Fibroblast of lung (primary cell): Measurements from ENCODE around the gene POLR2J3.
"Not testable (repeated sequence)": the region's sequence is repeated elsewhere in the genome, so short reads cannot be mapped to it uniquely, and the experiment has no call there.

ENCODE experiments used
- EZH2 ChIP-seq: IDR thresholded peaks from 2 replicates; pipeline ENCODE4 v1.5.1; 2012; ENCODE audit warnings: low read length, control low read depth, mild to moderate bottlenecking; ENCODE audit errors: missing control alignments
- TF ChIP-seq, protein P1 (sequence below), 2 donors: IDR thresholded peaks in 1 of 2; conservative IDR thresholded peaks in 1 of 2; 1 replicate in 1 of 2; 2 replicates in 1 of 2; pipeline ENCODE4 v1.5.1; 2011 to 2012; ENCODE audit warnings: low read length in 2 of 2, control low read depth in 1 of 2, inconsistent platforms in 1 of 2, low read depth in 1 of 2, mild to moderate bottlenecking in 1 of 2

DNA sequence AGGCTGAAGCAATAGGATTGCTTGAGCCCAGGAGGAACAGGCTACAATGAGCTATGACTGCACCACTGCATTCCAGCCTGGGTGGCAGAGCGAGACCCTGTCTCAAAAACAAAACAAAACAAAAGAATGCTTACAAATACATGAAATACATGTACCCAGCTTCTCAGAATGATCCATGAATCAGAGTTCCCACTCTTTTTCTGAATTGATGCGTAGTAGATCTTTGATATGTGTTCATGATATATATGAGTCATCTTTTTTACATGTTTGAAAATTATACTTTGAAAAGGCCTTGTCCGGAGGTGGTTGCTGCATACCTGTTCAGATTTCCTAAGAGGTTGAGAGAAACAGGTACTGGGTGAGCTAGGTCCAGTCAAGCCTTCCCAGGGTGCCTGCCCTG, 4.0 kb upstream of the POLR2J3 start:
- TF ChIP-seq, protein P1, sequence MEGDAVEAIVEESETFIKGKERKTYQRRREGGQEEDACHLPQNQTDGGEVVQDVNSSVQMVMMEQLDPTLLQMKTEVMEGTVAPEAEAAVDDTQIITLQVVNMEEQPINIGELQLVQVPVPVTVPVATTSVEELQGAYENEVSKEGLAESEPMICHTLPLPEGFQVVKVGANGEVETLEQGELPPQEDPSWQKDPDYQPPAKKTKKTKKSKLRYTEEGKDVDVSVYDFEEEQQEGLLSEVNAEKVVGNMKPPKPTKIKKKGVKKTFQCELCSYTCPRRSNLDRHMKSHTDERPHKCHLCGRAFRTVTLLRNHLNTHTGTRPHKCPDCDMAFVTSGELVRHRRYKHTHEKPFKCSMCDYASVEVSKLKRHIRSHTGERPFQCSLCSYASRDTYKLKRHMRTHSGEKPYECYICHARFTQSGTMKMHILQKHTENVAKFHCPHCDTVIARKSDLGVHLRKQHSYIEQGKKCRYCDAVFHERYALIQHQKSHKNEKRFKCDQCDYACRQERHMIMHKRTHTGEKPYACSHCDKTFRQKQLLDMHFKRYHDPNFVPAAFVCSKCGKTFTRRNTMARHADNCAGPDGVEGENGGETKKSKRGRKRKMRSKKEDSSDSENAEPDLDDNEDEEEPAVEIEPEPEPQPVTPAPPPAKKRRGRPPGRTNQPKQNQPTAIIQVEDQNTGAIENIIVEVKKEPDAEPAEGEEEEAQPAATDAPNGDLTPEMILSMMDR (conservative IDR thresholded peaks at IDR 0.05 in 1 of 2, IDR thresholded peaks at IDR 0.05 in 1 of 2; ENCODE audit: low read depth in 1 of 2, low read length in 2 of 2) = not testable (repeated sequence)
- not testable (repeated sequence) for TF ChIP-seq EZH2
